Measurements from ENCODE around the gene FOXP3.

Gene FOXP3

DNA sequence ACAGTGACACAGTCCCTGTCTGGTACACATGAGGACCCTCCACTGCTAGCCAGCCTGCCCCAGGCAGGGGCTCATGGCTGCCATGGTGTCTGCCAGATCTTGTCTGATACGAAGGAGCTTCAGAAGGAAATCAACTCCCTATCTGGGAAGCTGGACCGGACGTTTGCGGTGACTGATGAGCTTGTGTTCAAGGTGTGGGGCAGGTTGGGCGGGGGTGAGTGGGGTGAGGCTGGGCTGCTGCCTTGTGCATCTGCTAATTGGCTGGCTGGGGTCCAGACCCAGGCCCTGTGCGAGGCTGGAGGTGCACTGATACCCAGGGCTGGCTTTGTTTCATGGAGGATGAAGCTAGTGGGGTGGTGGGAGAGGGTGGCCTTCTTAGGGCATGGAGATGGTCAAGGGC lies 15.4 kb downstream of the FOXP3 start:
- no peak for DNase-seq

DNA sequence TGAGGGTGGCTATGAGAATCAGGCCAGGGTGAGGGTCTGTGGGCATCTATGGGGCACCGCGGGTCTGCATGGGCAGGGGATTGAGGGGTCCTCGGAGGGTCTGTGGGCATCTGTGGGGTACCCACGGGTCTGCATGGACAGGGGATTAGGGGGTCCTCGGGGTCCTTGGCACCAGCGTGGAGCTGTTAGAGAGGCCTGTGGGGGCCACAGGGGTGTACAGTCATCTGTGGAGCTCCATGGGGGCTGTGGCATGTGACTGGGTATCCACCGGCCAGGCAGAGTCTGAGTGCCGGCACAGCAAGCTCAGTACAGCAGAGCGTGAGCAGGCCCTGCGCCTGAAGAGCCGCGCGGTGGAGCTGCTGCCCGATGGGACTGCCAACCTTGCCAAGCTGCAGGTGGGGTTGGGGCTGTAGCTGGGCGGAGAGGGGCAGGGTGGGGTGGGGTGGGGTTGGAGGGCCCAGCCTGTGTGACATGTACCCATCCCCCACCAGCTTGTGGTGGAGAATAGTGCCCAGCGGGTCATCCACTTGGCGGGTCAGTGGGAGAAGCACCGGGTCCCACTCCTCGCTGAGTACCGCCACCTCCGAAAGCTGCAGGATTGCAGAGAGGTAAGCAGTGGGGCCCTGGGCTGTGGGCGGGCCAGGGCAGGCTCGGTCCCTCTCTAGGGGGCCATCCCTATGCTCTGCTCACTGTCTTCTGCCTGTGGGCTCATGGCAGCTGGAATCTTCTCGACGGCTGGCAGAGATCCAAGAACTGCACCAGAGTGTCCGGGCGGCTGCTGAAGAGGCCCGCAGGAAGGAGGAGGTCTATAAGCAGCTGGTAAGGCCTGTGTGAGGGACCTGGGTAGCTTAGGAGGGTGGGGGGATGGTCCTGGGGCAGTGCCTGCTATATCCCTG lies 16.3 kb downstream of the FOXP3 start:
- no peak for DNase-seq

DNA sequence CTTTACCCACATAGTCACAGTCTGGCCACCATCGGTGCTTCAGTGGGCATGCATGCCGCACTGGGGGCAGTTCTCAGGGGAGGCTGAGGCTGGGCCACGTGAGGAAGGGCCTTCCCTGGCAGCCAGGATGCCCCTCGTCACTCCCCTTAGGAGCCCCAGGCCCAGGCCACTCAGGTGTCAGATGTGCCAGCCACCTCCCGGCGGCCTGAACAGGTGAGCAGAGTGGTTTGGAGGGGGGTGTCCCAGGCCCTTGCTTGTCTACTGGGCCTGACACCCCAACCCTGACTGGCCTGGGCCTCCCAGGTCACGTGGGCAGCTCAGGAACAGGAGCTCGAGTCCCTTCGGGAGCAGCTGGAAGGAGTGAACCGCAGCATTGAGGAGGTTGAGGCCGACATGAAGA lies 17.2 kb downstream of the FOXP3 start:
- DNase-seq, result no peak

DNA sequence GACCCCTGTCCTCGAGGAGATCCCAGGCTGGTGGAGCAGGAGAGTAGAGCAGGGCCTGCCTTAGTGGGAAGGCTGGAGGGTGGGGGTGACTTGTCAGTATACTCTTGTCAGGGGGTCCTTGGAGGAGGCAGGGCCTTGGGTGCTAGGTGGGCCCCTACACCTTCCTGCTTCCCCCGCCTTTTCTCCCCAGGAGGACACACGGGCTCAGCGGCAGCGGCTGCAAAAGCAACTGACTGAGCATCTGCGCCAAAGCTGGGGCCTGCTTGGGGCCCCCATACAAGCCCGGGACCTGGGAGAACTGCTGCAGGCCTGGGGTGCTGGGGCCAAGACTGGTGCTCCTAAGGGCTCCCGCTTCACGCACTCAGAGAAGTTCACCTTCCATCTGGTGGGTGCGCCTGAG lies 18.0 kb downstream of the FOXP3 start:
- no peak for DNase-seq

DNA sequence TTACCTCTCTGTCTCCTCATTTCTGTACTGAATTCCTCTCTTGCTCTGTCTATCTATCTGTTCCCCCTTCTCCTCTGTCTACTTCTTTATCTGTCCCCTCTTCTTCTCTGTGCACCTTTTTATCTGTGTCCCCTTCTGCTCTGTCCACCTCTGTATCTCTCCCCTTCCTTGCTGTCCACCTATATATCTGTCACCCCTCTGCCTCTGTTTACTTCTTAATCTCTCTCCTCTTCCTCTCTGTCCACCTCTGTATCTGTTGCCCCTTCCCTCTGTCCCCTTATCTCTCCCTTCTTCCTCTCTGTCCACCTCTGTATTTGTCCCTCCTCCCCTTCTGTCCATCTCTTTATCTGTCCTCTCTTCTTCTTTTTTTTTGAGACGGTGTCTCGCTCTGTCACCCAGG lies 20.3 kb downstream of the FOXP3 start:
- DNase-seq, result no peak

DNA sequence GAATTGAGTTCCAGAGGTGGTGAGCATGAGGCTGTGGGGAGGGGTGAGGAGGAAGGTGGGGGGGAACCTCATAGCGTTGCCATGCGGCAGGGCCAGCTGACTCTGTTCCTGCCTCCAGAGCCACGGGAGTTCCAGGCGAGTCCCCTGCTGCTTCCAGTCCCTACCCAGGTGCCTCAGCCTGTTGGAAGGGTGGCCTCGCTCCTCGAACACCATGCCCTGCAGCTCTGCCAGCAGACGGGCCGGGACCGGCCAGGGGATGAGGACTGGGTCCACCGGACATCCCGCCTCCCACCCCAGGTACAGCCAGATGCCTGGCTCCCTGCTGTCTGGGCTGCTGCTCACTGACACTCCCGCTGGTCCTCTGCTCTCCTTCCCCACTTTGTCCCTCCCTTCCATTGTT lies 21.3 kb downstream of the FOXP3 start:
- DNase-seq, result no peak

DNA sequence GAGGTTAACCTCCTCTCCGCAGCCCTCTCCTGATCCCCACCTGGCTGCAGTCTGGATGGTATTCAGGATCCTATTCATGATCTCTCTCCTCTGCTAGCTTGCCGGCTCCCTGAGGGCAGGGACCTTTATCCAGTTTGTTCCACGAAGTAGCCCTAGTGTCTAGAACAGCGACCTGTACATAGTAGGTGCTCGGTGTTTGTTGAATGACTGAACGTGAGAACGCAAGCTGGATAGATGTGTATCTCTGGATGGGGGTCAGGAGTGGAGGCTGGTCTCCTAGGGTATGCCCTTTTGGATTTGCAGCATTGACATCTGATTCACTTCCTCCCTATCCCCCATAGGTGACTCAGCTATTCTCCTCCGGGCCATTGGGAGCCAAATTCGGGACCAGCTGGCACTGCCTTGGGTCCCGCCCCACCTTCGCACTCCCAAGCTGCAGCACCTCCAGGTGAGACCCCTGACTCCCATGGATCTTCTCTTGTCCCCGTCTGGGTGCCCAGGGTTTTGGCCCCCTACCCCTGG lies 21.9 kb downstream of the FOXP3 start:
- DNase-seq, result no peak

DNA sequence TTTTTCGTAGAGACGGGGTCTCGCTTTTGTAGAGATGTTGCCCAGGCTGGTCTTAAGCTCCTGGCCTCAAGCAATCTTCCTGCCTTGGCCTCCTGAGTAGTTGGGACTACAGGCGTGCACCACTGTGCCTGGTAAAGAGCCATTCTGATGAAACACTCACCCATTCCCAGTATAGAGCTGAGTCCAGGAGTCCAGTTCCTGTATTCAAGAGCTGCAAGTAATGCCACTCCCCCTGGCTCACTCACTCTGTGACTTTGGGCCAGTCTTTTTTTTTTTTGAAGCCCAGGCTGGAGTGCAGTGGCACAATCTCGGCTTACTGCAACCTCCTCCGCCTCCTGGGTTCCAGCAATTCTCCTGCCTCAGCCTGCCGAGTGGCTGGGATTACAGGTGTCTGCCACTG lies 25.8 kb downstream of the FOXP3 start:
- no peak for DNase-seq

DNA sequence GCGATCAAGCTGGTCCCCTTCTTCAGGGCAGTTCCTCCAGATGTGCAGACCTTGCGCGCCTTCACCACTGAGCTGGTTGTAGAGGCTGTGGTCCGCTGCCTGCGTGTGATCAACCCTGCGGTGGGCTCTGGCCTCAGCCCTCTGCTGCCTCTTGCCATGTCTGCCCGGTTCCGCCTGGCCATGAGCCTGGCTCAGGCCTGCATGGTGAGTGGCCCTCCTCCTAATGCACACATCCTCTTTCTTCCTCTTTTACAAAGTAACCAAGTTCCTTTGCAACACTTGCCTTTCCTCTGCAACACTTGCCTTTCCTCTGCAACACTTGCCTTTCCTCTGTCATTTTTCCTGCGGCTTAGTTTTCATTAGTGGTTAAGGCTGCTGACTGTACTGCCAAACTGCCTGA lies 27.4 kb downstream of the FOXP3 start:
- no peak for DNase-seq

DNA sequence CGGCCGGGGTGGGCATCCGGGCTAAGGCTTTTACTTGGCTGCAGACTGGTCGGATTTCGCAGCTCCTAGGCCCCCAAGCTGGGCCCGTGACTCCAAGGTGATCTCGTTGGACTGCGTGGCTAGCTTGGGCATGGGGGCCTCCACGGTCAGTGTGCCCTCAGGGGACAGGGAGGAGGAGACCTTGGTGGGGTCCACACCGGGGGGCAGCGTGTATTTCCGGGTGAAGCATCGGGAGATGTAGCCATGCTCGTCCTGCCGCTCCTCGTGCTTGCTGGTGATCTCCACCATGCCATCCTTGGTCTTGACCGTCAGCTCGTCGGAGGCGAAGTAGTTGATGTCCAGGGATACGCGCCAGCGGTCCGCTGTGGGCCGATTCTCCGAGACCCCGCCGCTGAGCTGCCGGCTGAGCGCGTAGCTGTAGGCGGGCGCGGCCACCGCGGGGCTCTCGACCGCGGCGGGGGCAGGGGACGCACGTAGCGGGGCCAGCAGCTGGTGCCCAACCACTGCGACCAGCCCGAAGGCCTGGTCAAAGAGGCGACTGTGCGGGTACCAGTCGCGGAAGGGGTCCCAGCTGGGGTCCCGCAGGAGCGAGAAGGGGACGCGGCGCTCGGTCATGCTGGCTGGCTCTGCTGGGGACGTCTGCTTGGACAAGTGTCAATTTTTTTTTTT lies 30.5 kb downstream of the FOXP3 start:
- no peak for DNase-seq

DNA sequence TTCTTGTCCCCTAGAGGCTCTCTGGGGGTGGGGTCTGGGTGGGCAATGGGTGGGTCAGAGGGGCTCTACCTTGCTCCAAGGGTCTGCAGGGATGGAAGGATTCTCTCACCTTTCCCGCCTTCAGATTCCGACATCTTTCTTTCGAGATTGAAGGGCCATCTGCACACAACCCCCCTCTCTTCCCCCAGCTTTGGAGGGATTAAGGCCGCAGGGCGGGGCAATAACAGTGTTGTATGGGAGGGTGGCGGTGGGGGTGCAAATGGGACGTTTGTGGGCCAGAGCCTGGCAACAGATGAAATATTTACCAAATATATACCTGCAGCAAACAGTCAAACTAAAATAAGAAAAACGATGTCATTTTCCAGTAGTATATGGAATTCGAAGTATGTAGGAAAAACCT lies 31.3 kb downstream of the FOXP3 start, which contains the start of gene CACNA1F:
Gene CACNA1F, minus strand, starts transcription at position 165 of the 400 bp plus-strand sequence. Its CDS starts 31 bp downstream, at position 134.
- DNase-seq, result no peak

DNA sequence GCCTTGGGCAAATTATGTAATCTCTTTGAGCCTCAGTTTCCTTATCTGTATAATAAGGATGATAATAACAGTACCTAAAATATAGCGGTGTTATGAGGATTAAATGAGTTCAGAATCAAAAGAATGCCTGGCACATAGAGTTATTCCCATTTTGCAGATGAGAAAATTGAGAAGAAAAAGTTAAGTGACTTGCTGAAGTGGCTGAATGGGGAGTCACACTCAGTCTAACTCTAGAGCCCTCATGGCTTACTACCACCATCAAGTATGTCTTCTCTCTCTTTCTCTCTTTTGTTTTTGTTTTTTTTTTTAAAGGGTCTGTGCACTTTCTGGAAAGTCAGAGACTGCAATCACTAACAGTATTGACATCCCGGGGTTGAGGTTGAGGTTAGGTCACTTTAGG lies 32.0 kb downstream of the FOXP3 start:
- no peak for DNase-seq

DNA sequence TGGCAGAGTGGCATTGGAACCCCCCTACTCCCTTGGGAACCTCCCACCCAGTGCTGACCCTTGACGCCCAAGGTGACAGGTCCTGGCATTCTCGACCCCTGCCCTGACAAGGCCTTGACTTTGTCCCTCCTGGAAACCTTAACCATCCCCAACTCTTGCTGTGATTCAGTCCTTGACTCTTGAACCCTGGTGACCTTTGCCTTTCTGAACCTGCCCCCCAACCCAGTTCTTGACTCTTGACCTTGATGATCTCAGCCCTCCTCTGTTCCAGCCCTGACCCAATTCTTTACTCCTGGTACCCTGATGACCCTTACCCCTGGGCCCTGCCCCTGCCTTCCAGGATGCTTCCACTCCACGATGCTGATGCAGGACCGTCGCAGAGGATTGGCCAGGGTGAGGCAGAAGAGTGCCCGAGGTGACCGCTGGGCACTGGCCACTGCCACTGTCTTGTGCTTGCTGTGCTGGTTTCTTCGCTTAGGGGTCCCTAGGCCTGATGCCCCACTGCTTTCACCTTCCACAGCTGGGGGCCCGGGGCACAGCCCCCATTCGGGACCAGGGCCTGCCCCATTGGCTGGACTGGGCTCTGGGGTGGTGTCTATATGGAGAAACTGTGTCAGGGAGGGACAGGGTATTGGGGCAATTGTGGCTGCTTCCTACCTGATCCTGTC lies 33.0 kb downstream of the FOXP3 start:
- DNase-seq, result no peak

DNA sequence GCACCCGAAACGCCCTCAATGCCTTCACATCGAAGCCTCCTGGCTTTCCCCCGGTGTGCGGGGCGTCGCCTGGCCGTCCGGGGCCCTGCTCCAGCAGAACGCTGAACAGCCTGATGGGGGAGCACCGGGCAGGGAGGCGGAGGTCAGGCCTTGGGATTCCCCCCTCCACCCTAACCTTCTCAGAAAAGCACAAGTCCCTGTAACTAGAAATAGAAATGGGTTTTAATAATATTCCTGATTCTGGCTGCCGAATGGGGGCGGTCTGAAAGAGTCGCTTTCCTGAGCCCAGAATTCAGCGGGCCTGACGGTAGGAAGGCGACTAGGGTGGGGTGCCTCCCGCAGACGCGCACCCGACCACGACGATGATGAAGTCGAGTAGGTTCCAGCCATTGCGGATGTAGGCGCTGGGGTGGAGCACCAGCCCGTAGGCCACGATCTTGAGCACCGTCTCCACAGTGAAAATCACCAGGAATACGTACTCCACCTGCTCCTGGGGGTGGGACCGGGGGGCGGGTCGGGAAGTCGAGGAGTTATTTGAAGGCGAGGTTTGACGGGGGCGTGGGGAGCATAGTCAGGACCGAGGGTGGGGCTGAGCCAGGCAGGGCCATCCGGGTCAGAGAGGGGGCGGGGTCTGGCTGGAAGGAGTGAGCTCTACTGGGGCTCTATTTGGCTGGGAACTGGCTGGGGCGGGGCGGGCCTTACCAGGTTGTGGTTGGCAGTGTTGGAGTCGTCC lies 33.8 kb downstream of the FOXP3 start:
- no peak for DNase-seq

DNA sequence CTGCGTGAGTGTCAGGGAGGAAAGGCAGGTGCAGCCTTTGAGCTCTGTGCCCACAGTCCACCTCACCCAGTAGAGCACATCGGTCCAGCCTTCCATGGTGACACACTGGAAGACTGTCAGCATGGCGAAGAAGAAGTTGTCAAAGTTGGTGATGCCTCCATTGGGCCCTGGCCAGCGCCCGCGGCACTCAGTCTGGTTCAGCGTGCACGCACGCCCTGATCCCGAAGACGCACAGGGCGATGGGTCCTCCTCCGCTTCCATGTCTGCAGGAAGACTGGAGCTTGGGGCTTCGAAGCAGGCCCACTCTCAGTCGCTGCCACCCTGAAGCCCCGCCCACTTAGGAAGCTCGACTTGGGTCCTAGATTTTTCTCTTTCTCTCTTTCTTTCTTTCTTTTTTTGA lies 36.3 kb downstream of the FOXP3 start:
- DNase-seq, result no peak

DNA sequence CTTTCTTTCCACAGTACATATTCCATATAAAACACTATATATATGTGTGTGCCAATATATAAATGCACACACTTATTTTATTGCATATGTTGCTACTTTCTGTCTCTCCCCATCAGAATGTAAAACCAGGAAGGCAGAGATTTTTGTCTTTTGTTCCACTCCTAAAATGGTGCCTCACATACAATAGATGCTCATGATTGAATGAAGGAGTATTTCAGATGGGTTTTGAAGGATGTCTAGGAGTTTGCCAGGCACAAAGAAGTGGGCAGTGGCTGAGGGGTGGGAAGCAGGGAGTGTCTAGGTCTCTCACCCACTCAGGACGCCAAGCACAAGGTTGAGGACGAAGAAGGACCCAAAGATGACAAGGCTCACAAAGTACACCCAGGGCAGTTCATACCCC lies 36.8 kb downstream of the FOXP3 start:
- no peak for DNase-seq

DNA sequence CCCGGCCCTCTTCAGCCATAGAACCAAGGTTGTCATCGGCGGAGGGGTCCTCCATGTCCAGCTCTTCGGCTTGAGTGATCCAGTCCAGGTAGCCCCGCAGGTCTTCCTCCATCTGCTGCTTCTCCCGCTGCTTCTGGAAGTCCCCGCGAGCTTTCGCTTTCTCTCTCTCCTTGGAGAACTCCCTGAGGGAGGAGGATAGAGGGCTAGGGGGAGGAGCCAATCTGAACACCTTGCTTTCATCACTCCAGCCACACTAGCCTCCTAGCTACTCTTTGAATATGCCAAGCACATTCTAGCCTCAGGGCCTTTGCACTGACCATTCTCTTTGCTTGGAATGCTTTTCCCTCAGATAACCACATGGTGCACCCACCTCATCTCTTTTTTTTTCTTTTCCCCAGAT lies 37.6 kb downstream of the FOXP3 start:
- no peak for DNase-seq

DNA sequence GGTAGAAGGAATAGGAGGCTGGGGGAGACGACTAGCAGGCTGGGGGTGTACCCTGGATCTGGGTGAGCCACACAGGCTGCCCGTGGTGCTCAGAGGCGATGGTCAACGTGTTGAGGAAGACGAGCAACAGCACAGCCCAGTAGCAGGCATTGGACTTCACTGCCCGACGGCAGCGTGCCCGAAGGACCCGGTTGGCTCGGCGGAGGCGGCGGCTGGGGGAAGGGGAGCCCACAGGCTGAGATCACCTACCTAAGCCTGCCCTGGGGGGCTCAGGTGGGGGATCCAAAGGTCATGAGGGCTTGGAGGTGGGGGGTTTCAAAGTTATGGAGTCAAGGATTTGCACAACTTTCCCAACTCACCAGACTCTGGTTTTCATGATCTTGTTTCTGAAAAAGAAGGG lies 38.7 kb downstream of the FOXP3 start:
- no peak for DNase-seq

DNA sequence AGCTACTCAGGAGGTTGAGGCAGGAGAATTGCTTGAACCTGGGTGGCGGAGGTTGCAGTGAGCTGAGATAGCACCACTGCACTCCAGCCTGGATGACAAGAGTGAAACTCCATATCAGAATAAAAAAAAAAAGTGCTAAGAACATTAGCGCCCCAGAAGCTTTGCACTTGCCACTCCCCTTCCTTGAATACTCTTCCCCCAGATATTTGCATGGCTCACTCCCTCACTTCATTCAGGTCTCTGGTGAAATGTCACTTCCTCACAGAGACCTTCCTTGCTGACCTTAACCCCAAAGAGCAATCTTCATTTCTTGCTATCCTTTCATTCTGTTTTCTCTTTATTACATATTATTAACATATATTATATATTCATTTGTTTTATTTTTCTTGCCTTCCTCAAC lies 42.6 kb downstream of the FOXP3 start:
- DNase-seq, result no peak

DNA sequence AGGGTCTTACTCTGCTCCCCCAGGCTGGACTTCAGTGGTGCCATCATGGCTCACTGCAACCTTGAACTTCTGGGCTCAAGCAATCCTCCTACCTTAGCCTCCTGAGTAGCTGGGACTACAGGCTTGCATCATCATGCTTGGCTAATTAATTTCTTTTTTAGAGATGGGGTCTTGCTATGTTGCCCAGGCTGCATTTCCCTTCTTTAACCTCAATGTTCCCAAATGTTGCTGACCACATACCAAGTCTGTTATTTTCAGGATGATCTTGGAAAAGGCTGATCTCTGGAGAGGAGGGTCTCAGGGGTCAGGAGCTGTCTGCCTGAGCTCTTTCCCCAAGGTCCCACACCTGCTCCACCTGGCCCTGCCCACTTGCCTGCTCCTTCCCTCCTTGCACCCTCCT lies 44.4 kb downstream of the FOXP3 start:
- DNase-seq, result no peak

DNA sequence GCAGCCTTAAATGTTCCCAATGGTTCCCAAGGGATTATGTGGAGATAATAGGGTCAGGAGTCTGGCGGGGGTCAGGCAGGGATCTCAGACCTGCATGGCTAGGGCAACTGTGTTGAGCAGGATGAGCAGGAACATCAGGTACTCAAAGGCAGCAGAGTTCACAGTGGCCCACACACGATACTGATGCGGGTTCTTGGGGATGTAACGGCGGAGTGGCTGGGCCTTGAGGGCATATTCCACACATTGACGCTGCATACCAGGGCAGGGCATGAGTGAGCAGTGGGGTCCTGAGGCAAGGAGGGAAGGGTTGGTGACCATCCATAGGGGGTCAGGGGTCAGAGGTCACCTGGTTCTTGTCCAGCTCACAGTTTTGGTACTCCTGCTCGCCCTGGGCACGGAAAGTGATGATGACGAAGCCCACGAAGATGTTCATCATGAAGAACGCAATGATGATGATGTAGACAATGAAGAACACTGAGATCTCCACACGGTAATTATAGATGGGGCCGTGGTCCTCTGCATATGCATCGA lies 49.4 kb downstream of the FOXP3 start:
- no peak for DNase-seq

DNA sequence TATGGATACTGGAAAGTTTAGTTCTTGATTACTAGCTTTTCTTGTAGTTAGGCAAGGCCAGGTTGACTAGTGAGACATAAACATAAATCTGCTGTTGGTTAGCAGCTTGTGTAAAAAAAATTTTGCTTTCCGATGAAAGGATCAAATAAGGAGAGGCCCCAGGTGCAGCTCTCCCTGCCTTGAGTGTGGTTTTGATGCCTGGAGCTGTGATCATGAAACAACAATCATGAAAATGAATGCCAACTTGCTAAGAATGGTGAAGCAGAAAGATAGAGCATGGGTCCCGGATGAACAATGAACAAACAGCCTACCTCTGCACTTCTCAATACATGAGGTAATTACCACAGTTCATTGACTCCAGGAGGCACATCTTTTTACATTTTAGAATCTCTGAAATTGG lies 50.1 kb downstream of the FOXP3 start:
- no peak for DNase-seq

DNA sequence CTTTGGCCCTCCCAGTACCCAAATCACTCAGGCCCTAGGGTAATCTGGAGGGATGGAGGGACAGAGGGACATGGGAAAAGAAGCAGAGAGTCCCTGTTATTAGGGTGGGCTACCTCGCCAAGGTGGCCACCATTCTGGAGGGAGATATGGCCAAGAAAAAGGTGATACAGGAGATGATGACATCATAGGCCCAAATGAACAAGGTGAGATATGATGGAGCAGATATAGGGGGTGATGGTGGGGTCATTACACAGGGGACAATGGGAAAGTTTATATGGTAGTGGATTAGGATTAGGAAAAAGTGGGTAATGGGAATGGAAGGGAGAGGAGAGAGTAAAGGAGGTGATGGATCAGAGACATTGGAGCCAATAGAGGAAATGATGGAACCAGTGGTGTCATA lies 51.6 kb downstream of the FOXP3 start:
- no peak for DNase-seq
